ENCODE results near the gene AKNAD1.
"Not testable (repeated sequence)": the region's sequence is repeated elsewhere in the genome, so short reads cannot be mapped to it uniquely, and the experiment has no call there.

Gene AKNAD1

GRCh38 chr1:108791790-108792189 lies 65.1 kb downstream of the AKNAD1 start:
- no peak overlapping the region for H3K4me3 ChIP-seq (ENCODE audit: low read depth, low read length)
- peaks cover 3% of the 10 kb centered on the region; the same call in 1 of the 2 replicates for H3K36me3 ChIP-seq
- no peaks in the 10 kb centered on the region for H3K27me3 ChIP-seq
- no peak for DNase-seq
- H3K4me1 ChIP-seq: no peaks in the 10 kb centered on the region
- H3K9me3 ChIP-seq: no peaks in the 10 kb centered on the region
- no peak for TF ChIP-seq CTCF (IDR thresholded peaks at IDR 0.05; ENCODE audit: low read depth, low read length)

- no peak overlapping the region for H3K4me3 ChIP-seq (ENCODE audit: low read depth, low read length)
- H3K27me3 ChIP-seq: no peaks in the 10 kb centered on the region
- peaks cover 4% of the 10 kb centered on the region; the same call in 1 of the 2 replicates for H3K36me3 ChIP-seq
- DNase-seq: no peak
- no peak for TF ChIP-seq CTCF (IDR thresholded peaks at IDR 0.05; ENCODE audit: low read depth, low read length)
- H3K4me1 ChIP-seq: no peaks in the 10 kb centered on the region
- H3K9me3 ChIP-seq: peaks cover 3% of the 10 kb centered on the region; the same call in 1 of the 2 replicates
Observed at GRCh38 chr1:108785880-108786279, 71.0 kb downstream of the AKNAD1 start.

- Histone ChIP-seq H3K36me3 (peaks cover 4% of the 10 kb centered on the region; the same call in 1 of the 2 replicates), H3K27me3 (no peaks in the 10 kb centered on the region), H3K4me3 (ENCODE audit: low read depth, low read length) (no peak overlapping the region), H3K9me3 (peaks cover 3% of the 10 kb centered on the region; the same call in 1 of the 2 replicates), H3K4me1 (no peaks in the 10 kb centered on the region)
- no peak for DNase-seq
- no peak for TF ChIP-seq CTCF (IDR thresholded peaks at IDR 0.05; ENCODE audit: low read depth, low read length)
Observed at GRCh38 chr1:108785264-108785663, 71.6 kb downstream of the AKNAD1 start.

- not testable (repeated sequence) for H3K4me3 ChIP-seq (ENCODE audit: low read depth, low read length); H3K27me3 ChIP-seq; DNase-seq; H3K4me1 ChIP-seq; H3K36me3 ChIP-seq; H3K9me3 ChIP-seq
Observed at GRCh38 chr1:108781575-108781944, 75.3 kb downstream of the AKNAD1 start.

- Histone ChIP-seq H3K4me1 (no peaks in the 10 kb centered on the region), H3K27me3 (no peaks in the 10 kb centered on the region), H3K36me3 (peaks cover 4% of the 10 kb centered on the region), H3K9me3 (peaks cover 3% of the 10 kb centered on the region; the same call in 1 of the 2 replicates), H3K4me3 (ENCODE audit: low read depth, low read length) (no peak overlapping the region)
- TF ChIP-seq CTCF (IDR thresholded peaks at IDR 0.05; ENCODE audit: low read depth, low read length): no peak
- no peak for DNase-seq
Observed at GRCh38 chr1:108780937-108781574, 75.8 kb downstream of the AKNAD1 start.

- H3K27me3 ChIP-seq: no peaks in the 10 kb centered on the region
- no peaks in the 10 kb centered on the region for H3K9me3 ChIP-seq
- TF ChIP-seq CTCF (IDR thresholded peaks at IDR 0.05; ENCODE audit: low read depth, low read length): no peak
- DNase-seq: no peak
- no peaks in the 10 kb centered on the region for H3K4me1 ChIP-seq
- H3K4me3 ChIP-seq (ENCODE audit: low read depth, low read length): no peak overlapping the region
- no peaks in the 10 kb centered on the region; the same call in 1 of the 2 replicates for H3K36me3 ChIP-seq
Observed at GRCh38 chr1:108779455-108779854, 77.4 kb downstream of the AKNAD1 start.

Measured in BE2C (cell line).